SW 1271 (cell line): ENCODE results near the gene C4A.

Source experiments
- DNase-seq, 2 experiments: peaks; one replicate each; lab custom pipeline; 2025; lab: John Stamatoyannopoulos, UW

The C4A gene

DNA sequence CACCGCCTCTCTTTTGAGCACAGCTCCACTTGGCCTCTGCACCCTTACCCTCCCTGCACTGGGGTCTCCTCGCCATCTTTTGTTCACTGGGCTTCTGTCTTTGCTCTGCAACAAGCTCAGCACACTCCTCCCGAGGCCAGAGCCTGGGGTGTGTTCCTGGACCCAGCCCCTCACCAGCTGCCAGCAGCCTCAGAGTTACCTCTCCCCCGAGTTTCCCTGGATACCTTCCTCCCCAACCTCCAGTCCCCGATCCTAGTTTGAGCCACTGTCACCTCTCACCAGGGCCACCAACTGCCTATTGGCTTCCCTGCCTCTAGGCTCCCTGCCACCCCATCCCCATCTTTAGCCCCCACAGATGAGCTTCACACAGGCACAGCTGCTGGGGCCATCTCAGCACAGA, 68.7 kb downstream of the C4A start:
- DNase-seq: no peak
